Loucy (cell line): ENCODE results near the gene COL17A1.

ENCODE experiments used
- EZH2phosphoT487 ChIP-seq: fragments of 200-600 bp; IDR thresholded peaks from 2 replicates; pipeline ENCODE4 v1.6.1; 2018; ENCODE audit warnings: antibody characterized with exemption, mild to moderate bottlenecking, moderate library complexity, borderline replicate concordance
- TF ChIP-seq, protein P1 (sequence below): fragments of 200-600 bp; sonication (generic); conservative IDR thresholded peaks from 2 replicates; pipeline ENCODE4 v1.5.1; 2014; ENCODE audit warnings: mild to moderate bottlenecking, antibody characterized with exemption, low read length

DNA sequence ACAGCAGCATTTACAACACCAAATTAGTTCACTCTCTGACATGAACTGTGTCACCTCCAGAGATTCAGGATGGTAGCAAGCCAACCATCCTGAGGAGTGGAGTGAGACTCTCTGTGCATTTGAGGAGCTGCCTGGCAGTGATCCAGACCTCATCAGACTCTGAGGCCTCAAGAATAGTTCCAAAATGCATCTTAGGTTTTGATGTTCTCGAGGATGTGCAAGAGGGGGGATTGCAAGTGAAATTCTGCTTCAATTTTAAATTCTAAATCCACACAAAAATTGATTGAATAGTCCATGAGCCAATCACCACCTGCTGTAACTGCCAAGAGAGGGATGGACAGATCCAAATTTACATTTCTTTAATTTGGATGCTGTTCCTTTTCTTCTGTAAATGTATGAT is 69.0 kb downstream of the COL17A1 start:
- TF ChIP-seq, protein P1, sequence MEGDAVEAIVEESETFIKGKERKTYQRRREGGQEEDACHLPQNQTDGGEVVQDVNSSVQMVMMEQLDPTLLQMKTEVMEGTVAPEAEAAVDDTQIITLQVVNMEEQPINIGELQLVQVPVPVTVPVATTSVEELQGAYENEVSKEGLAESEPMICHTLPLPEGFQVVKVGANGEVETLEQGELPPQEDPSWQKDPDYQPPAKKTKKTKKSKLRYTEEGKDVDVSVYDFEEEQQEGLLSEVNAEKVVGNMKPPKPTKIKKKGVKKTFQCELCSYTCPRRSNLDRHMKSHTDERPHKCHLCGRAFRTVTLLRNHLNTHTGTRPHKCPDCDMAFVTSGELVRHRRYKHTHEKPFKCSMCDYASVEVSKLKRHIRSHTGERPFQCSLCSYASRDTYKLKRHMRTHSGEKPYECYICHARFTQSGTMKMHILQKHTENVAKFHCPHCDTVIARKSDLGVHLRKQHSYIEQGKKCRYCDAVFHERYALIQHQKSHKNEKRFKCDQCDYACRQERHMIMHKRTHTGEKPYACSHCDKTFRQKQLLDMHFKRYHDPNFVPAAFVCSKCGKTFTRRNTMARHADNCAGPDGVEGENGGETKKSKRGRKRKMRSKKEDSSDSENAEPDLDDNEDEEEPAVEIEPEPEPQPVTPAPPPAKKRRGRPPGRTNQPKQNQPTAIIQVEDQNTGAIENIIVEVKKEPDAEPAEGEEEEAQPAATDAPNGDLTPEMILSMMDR, result no peak
- no peak for TF ChIP-seq EZH2phosphoT487
